Measurements from ENCODE around the gene SCGB3A1.

GRCh38 chr5:180594311-180595045 is 3.2 kb upstream of the SCGB3A1 start:
- TF ChIP-seq CTCF (IDR thresholded peaks at IDR 0.05 in 4 of 5, conservative IDR thresholded peaks at IDR 0.05 in 1 of 5) (no peak), POLR2A (IDR thresholded peaks at IDR 0.05) (no peak)
